ENCODE measurements around the gene UBE2Z.
"Not testable (repeated sequence)": the region's sequence is repeated elsewhere in the genome, so short reads cannot be mapped to it uniquely, and the experiment has no call there.

UBE2Z gene

GRCh38 chr17:48903401-48903800, 4.8 kb upstream of the UBE2Z start:
- DNase-seq (ENCODE audit: low spot score), result no peak
- no peak for FAIRE-seq

GRCh38 chr17:48904428-48904827, 3.8 kb upstream of the UBE2Z start:
- no peak for DNase-seq (ENCODE audit: low spot score)
- FAIRE-seq, result no peak

GRCh38 chr17:48905987-48906515, 2.2 kb upstream of the UBE2Z start:
- FAIRE-seq (no peak), DNase-seq (ENCODE audit: low spot score) (no peak)

DNA sequence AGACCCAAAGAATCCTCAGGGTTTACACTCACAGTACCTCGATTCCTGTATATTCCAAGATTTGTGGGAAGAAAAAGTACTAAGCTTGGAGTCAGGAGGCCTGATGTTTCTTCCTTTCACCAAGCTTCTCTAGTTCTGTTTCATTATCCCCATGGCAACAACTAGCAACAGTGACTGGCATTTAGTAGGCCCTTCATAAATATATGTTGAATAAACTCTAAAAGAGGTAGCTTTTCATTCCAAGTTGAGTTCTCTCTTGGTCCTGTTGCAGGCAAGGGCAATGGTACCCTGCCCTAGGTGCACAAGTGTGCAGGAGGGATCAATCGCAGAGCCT, 527 bp upstream of the UBE2Z start:
- DNase-seq (ENCODE audit: low spot score) (no peak), FAIRE-seq (no peak)

GRCh38 chr17:48908853-48909394, 717 bp downstream of the UBE2Z start:
- no peak for FAIRE-seq
- peak; percentile 90 for DNase-seq (ENCODE audit: low spot score)

- DNase-seq (ENCODE audit: low spot score) (no peak), FAIRE-seq (no peak)
Measured at GRCh38 chr17:48909783-48910182, 1.6 kb downstream of the UBE2Z start.

- DNase-seq (ENCODE audit: low spot score) (no peak), FAIRE-seq (no peak)
Measured at GRCh38 chr17:48910370-48910769, 2.2 kb downstream of the UBE2Z start.

DNA sequence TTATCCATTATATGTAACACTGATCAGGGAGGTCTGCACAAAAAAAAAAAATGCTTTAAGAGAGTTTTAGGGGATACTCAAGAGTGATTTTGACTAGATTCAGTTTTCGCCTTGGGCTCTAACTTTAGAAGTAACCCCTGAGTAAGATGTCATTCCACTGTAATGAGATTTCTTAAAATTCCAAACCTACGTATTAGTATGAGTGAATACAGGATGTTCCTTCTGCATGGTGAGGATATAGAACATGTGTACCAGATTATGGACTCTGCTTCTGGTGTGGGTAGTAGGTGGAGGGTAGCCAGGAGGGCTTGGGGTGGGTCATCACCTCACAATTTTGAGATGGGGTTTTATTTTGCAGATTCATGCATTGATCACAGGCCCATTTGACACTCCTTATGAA, 4.3 kb downstream of the UBE2Z start:
- no peak for FAIRE-seq
- DNase-seq (ENCODE audit: low spot score), result no peak

- FAIRE-seq (no peak), DNase-seq (ENCODE audit: low spot score) (no peak)
Measured at GRCh38 chr17:48915459-48916282, 7.5 kb downstream of the UBE2Z start.

GRCh38 chr17:48925251-48925990, 17.2 kb downstream of the UBE2Z start:
- DNase-seq (ENCODE audit: low spot score) (no peak), FAIRE-seq (peak; percentile 35)

GRCh38 chr17:48925991-48926342, 17.8 kb downstream of the UBE2Z start:
- DNase-seq (ENCODE audit: low spot score) (no peak), FAIRE-seq (no peak)

DNA sequence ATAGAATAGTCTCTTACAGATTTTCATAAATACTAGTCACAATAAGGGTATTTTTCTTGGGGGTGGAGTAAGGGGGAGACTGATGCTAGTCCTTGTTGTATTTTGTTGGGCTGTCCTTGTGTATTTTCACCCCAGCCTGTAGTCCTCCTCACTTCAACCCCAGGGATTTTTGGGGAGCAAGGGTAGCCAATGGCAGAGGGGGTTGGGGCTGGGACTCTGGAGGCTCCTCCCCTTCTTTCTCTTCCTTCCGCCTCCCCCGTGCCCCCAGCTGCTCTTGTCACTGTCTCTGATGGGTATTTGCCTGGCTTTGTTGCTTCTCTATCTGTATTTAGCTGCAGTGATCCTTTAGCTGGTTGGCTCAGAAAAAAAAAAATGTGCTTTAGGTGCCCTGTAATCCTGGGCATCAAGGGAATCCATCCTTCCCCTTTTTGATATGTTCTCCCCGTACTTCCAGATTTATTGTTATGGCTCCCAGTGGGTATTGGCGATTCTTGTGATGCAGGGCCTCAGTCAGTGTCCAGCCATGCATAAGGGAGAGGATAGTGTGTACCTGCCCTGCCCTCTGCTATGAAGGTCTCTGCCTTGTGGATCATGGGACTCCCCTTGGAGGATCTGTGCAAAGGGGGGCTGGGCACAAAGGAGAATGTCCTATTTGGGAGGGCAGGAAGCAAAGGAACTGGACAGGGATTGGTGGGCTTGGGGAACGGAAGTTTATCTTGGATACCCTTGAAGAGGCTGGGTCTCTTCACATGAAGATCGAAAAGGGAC, 20.0 kb downstream of the UBE2Z start:
- DNase-seq (ENCODE audit: low spot score) (no peak), FAIRE-seq (no peak)

- FAIRE-seq (no peak), DNase-seq (ENCODE audit: low spot score) (no peak)
Measured at GRCh38 chr17:48928876-48929811, 20.9 kb downstream of the UBE2Z start.

GRCh38 chr17:48929812-48930165, 21.6 kb downstream of the UBE2Z start:
- no peak for FAIRE-seq
- no peak for DNase-seq (ENCODE audit: low spot score)

DNA sequence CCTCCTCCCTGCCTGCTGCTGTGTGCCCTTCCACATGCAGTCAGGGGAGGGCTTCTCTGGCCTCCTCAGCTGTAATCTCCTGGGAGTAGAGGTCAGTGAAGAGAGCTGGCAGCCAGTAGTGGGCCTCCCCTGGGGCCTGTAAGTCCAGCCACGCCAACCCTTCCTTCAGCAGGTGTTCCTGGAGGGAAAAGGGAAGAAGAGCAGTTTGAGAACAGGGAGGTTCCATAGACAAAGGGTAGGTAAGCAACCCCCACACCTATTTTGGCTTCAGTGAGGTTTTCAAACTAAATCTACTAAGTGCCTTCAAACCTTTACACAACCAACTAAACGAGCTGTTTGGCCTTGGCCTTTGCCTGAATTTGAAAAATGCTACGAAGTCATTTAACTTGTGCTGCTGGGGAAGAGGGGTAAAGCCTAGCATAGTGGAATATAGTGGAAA, 22.2 kb downstream of the UBE2Z start:
- no peak for FAIRE-seq
- no peak for DNase-seq (ENCODE audit: low spot score)

- FAIRE-seq, result no peak
Measured at GRCh38 chr17:48933035-48933434, 24.8 kb downstream of the UBE2Z start.

DNA sequence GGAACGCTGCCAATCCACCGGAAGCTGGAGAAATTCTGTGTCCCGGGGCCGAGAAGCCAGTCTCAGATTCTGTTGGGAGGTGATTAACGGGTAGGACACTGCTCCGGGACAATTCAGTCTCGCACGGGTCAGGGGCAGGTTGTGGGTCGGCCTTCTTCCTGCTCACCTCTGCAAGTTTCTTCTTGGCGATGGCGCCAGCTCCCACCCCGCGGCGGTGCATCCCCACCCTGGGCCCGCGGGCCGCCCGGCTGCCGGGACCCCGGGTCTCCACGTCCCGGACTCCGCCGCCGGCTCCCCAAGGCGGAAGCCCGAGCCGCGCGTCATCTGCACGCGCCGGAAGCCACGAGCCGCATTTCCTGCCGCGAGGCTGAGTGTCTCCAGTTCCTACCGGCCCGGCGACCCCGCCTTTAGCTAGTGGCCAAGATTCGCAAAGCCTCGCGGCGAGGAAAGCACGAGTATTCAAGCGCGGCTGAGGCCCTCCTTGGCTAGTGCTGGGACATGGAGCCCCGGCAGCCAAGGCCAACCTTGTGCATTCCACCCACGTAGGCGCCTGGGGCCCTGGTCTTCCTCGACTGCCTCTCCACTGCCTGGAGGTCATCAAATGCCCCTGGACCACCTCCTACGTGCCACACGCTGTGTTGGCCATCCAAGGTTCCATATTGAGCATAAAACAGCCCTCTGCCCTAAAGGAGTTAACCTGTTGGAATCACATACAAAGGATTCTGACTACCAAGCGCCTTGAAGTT, 36.5 kb downstream of the UBE2Z start, which contains the start of gene SNF8:
Gene SNF8, minus strand, starts transcription at position 328 of the 746 bp plus-strand sequence. Its CDS starts 108 bp downstream, at position 220.
- DNase-seq (ENCODE audit: low spot score) (peak; percentile 97), FAIRE-seq (peak; percentile 86)

More at GRCh38 chr17:48933035-48933434, 24.8 kb downstream of the UBE2Z start:
- DNase-seq (ENCODE audit: low spot score), result no peak

- not testable (repeated sequence) for FAIRE-seq; DNase-seq (ENCODE audit: low spot score)
Measured at GRCh38 chr17:48945261-48945651, 37.0 kb downstream of the UBE2Z start.

GRCh38 chr17:48951572-48951971, 43.4 kb downstream of the UBE2Z start:
- no peak for DNase-seq (ENCODE audit: low spot score)
- no peak for FAIRE-seq

GRCh38 chr17:48952904-48953303, 44.7 kb downstream of the UBE2Z start:
- DNase-seq (ENCODE audit: low spot score), result no peak
- no peak for FAIRE-seq
